ENCODE results near the gene LIF. TPM values are rescaled to one million over a fixed set of nuclear protein-coding genes. Genes with fewer than 3 reads are reported as not detected.

LIF gene
- total RNA-seq, 2 experiments from 2014 or later = 0.06 TPM; not detected in 1

DNA sequence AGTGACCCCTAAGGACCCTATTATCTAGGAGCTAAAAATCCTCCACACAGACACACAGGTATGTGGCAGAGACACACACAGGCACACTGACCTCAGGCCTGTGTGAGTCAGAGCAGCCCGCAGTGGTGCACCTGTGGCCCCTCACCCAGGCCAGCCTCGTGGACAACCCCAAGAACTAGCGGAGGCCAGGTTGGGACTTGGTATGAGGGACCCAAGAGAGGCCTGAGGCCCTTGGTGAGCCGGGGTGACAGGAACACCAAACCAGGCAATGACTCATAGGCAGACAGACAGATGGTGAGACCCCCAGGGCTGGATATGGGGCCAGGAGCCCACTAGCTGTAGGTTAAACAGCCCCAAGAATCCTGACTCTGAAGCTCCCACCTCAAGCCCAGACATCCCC is 36.8 kb upstream of the LIF start:
- H4K20me1 ChIP-seq (ENCODE audit: insufficient read depth, low read length) = no peaks in the 10 kb centered on the region
- CTCF ChIA-PET (ENCODE audit: unreplicated experiment) = interaction anchor here (0.5 kb wide), 1 partner anchor 145 kb away, joined by 6 read pairs; no protein-coding TSS in a partner anchor
- no peak overlapping the region for H2AFZ ChIP-seq (ENCODE audit: low read length)
- no peak overlapping the region for H3K4me3 ChIP-seq (ENCODE audit: low read depth, low read length, poor library complexity, severe bottlenecking)
- TF ChIP-seq, protein P1, sequence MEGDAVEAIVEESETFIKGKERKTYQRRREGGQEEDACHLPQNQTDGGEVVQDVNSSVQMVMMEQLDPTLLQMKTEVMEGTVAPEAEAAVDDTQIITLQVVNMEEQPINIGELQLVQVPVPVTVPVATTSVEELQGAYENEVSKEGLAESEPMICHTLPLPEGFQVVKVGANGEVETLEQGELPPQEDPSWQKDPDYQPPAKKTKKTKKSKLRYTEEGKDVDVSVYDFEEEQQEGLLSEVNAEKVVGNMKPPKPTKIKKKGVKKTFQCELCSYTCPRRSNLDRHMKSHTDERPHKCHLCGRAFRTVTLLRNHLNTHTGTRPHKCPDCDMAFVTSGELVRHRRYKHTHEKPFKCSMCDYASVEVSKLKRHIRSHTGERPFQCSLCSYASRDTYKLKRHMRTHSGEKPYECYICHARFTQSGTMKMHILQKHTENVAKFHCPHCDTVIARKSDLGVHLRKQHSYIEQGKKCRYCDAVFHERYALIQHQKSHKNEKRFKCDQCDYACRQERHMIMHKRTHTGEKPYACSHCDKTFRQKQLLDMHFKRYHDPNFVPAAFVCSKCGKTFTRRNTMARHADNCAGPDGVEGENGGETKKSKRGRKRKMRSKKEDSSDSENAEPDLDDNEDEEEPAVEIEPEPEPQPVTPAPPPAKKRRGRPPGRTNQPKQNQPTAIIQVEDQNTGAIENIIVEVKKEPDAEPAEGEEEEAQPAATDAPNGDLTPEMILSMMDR (conservative IDR thresholded peaks at IDR 0.05; ENCODE audit: low read length) = no peak
- no peak for TF ChIP-seq EZH2phosphoT487 (IDR thresholded peaks at IDR 0.05; ENCODE audit: borderline replicate concordance, low read depth, low read length)
- H3K4me2 ChIP-seq (ENCODE audit: low read length) = no peak overlapping the region
- intact Hi-C loops (cut with micrococcal nuclease; ENCODE audit: unreplicated experiment) = loop anchor here (10.0 kb wide), 1 partner anchor 201 kb away; no protein-coding TSS in a partner anchor
- DNase-seq (ENCODE audit: low spot score) = no peak
- POLR2A ChIA-PET = interaction anchor here (0.6 to 2.3 kb wide), 2 partner anchors 16 to 920 kb away, joined by 4 to 5 read pairs; no protein-coding TSS in a partner anchor
- no peaks in the 10 kb centered on the region for H3K36me3 ChIP-seq (ENCODE audit: insufficient read depth, low read length)
- no peaks in the 10 kb centered on the region for H3K79me2 ChIP-seq (ENCODE audit: insufficient read depth, low read depth, low read length)
- H3K9me2 ChIP-seq (ENCODE audit: insufficient read depth, low read length) = no peaks in the 10 kb centered on the region
- peaks cover 6% of the 10 kb centered on the region for H3K4me1 ChIP-seq (ENCODE audit: insufficient read depth, low read length, poor library complexity, severe bottlenecking)
- no TSS peak for BruUV-seq (replicated peaks)
- H3K9me3 ChIP-seq (ENCODE audit: low read length) = no peaks in the 10 kb centered on the region
- no peak overlapping the region for H3K27ac ChIP-seq (ENCODE audit: low read depth, low read length, poor library complexity, severe bottlenecking)

GRCh38 chr22:30282616-30283046 is 36.1 kb upstream of the LIF start:
- no peaks in the 10 kb centered on the region for H3K9me3 ChIP-seq (ENCODE audit: low read length)
- BruUV-seq (replicated peaks) = no TSS peak
- no peaks in the 10 kb centered on the region for H3K36me3 ChIP-seq (ENCODE audit: insufficient read depth, low read length)
- H3K4me3 ChIP-seq (ENCODE audit: low read depth, low read length, poor library complexity, severe bottlenecking) = no peak overlapping the region
- H3K4me1 ChIP-seq (ENCODE audit: insufficient read depth, low read length, poor library complexity, severe bottlenecking) = no peaks in the 10 kb centered on the region
- POLR2A ChIA-PET = interaction anchor here (2.3 kb wide), 1 partner anchor 15 kb away, joined by 5 read pairs; no protein-coding TSS in a partner anchor
- no peaks in the 10 kb centered on the region for H3K9me2 ChIP-seq (ENCODE audit: insufficient read depth, low read length)
- CTCF ChIA-PET (ENCODE audit: unreplicated experiment) = no interaction called here
- no peak overlapping the region for H3K4me2 ChIP-seq (ENCODE audit: low read length)
- H3K79me2 ChIP-seq (ENCODE audit: insufficient read depth, low read depth, low read length) = no peaks in the 10 kb centered on the region
- no peak for TF ChIP-seq EZH2phosphoT487 (IDR thresholded peaks at IDR 0.05; ENCODE audit: borderline replicate concordance, low read depth, low read length)
- TF ChIP-seq, protein P1 (conservative IDR thresholded peaks at IDR 0.05; ENCODE audit: low read length) = no peak
- no peaks in the 10 kb centered on the region for H4K20me1 ChIP-seq (ENCODE audit: insufficient read depth, low read length)
- no peak for DNase-seq (ENCODE audit: low spot score)
- H2AFZ ChIP-seq (ENCODE audit: low read length) = no peak overlapping the region
- intact Hi-C loops (cut with micrococcal nuclease; ENCODE audit: unreplicated experiment) = loop anchor here (10.0 kb wide), 1 partner anchor 202 kb away; no protein-coding TSS in a partner anchor
- H3K27ac ChIP-seq (ENCODE audit: low read depth, low read length, poor library complexity, severe bottlenecking) = no peak overlapping the region

DNA sequence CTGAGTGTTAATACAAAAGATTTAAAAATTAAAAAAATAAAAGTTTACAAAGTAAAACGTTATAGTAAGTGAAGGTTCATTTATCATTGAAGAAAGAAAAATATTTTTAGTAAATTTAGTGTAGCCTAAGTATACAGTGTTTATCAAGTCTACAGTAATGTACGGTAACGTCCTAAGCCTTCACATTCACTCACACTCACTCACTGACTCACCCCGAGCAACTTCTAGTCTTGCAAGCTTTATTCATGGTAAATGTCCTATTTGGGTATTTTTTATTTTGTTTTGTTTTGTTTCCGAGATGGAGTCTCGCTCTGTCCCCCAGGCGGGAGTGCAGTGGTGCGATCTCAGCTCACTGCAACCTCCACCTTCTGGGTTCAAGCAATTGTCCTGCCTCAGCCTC is 33.9 kb upstream of the LIF start:
- Histone ChIP-seq H3K36me3 (ENCODE audit: insufficient read depth, low read length) (no peaks in the 10 kb centered on the region), H3K27ac (ENCODE audit: low read depth, low read length, poor library complexity, severe bottlenecking) (no peak overlapping the region), H3K4me2 (ENCODE audit: low read length) (no peak overlapping the region), H3K4me3 (ENCODE audit: low read depth, low read length, poor library complexity, severe bottlenecking) (no peak overlapping the region), H3K9me2 (ENCODE audit: insufficient read depth, low read length) (no peaks in the 10 kb centered on the region), H3K79me2 (ENCODE audit: insufficient read depth, low read depth, low read length) (no peaks in the 10 kb centered on the region), H3K9me3 (ENCODE audit: low read length) (no peaks in the 10 kb centered on the region), H4K20me1 (ENCODE audit: insufficient read depth, low read length) (no peaks in the 10 kb centered on the region), H2AFZ (ENCODE audit: low read length) (no peak overlapping the region), H3K4me1 (ENCODE audit: insufficient read depth, low read length, poor library complexity, severe bottlenecking) (peaks cover 7% of the 10 kb centered on the region)
- TF ChIP-seq, protein P1 (conservative IDR thresholded peaks at IDR 0.05; ENCODE audit: low read length) = no peak
- no peak for TF ChIP-seq EZH2phosphoT487 (IDR thresholded peaks at IDR 0.05; ENCODE audit: borderline replicate concordance, low read depth, low read length)
- CTCF ChIA-PET (ENCODE audit: unreplicated experiment) = no interaction called here
- no TSS peak for BruUV-seq (replicated peaks)
- POLR2A ChIA-PET = interaction anchor here (0.6 kb wide), 1 partner anchor 103 kb away, joined by 3 read pairs; no protein-coding TSS in a partner anchor
- DNase-seq (ENCODE audit: low spot score) = no peak
- intact Hi-C loops (cut with micrococcal nuclease; ENCODE audit: unreplicated experiment) = loop anchor here (10.0 kb wide), 1 partner anchor 204 kb away; no protein-coding TSS in a partner anchor

All from OCI-LY7 (cell line).